HG02870 (cell line): ENCODE measurements around the gene TYMP.
"Not testable (repeated sequence)": the region's sequence is repeated elsewhere in the genome, so short reads cannot be mapped to it uniquely, and the experiment has no call there.

ENCODE experiments used
- ATAC-seq: cut with Tn5 transposase; IDR thresholded peaks from one replicate; pipeline ENCODE4 v1.9.1; 2021; ENCODE audit warnings: mild to moderate bottlenecking, moderate library complexity; ENCODE audit not compliant: unreplicated experiment

Gene TYMP

GRCh38 chr22:50525104-50525857 lies 4.5 kb downstream of the TYMP start, which contains the start of gene SCO2:
Gene SCO2 (minus strand): TSS chr22:50525598. CDS start chr22:50524411, 1,187 bp downstream.
- peak; percentile 41 for ATAC-seq

- ATAC-seq, result no peak
These were observed 5.1 kb downstream of the TYMP start for GRCh38 chr22:50524676-50525103.

- ATAC-seq, result no peak
These were observed 5.8 kb downstream of the TYMP start for GRCh38 chr22:50523806-50524675.

GRCh38 chr22:50523458-50523805 lies 6.4 kb downstream of the TYMP start:
- no peak for ATAC-seq

- no peak for ATAC-seq
These were observed 6.9 kb downstream of the TYMP start for GRCh38 chr22:50522806-50523438.

GRCh38 chr22:50522208-50522805 lies 7.5 kb downstream of the TYMP start:
- no peak for ATAC-seq

GRCh38 chr22:50521710-50522109 lies 8.1 kb downstream of the TYMP start:
- no peak for ATAC-seq

- no peak for ATAC-seq
These were observed 8.9 kb downstream of the TYMP start for GRCh38 chr22:50520826-50521453.

- ATAC-seq, result not testable (repeated sequence)
These were observed 9.6 kb downstream of the TYMP start for GRCh38 chr22:50520184-50520583.

- no peak for ATAC-seq
These were observed 10.7 kb downstream of the TYMP start for GRCh38 chr22:50519151-50519550.

GRCh38 chr22:50518606-50519005 lies 11.2 kb downstream of the TYMP start:
- no peak for ATAC-seq

- ATAC-seq, result no peak
These were observed 12.1 kb downstream of the TYMP start for GRCh38 chr22:50517495-50518260.

- no peak for ATAC-seq
These were observed 12.9 kb downstream of the TYMP start for GRCh38 chr22:50516891-50517290.

GRCh38 chr22:50516068-50516467 lies 13.7 kb downstream of the TYMP start:
- ATAC-seq, result no peak

- no peak for ATAC-seq
These were observed 16.6 kb downstream of the TYMP start for GRCh38 chr22:50513175-50513574.

GRCh38 chr22:50508897-50509296 lies 20.9 kb downstream of the TYMP start:
- no peak for ATAC-seq

GRCh38 chr22:50507991-50508884 lies 21.6 kb downstream of the TYMP start, which contains the start of gene NCAPH2:
Gene NCAPH2 (plus strand): TSS chr22:50508224. CDS start chr22:50508338, 114 bp downstream.
- ATAC-seq, result peak; percentile 75

- peak; percentile 56 for ATAC-seq
These were observed 22.3 kb downstream of the TYMP start, which contains the start of gene LMF2 for GRCh38 chr22:50507421-50507990. Gene LMF2 (minus strand): TSS chr22:50507702. CDS start chr22:50507675, 27 bp downstream.
